Stimulated activated CD8-positive, alpha-beta memory T cell treated with anti-CD3 and anti-CD28 coated beads, Interleukin-4, amount 100 ng/mL, for 24 hours (primary cell): ENCODE results near the gene TTLL8.

Source experiments
- DNase-seq: peaks from one replicate; pipeline ENCODE4 v3.0.0-alpha.2; 2020; ENCODE audit warnings: low read depth

Gene TTLL8

GRCh38 chr22:50040717-50041116 is 17.4 kb downstream of the TTLL8 start:
- no peak for DNase-seq

- no peak for DNase-seq
Observed at GRCh38 chr22:50039669-50040443, 18.2 kb downstream of the TTLL8 start.

- DNase-seq: no peak
Observed at GRCh38 chr22:50035976-50036724, 21.9 kb downstream of the TTLL8 start.

GRCh38 chr22:50035131-50035881 is 22.8 kb downstream of the TTLL8 start:
- DNase-seq: no peak

GRCh38 chr22:50034126-50035081 is 23.7 kb downstream of the TTLL8 start:
- no peak for DNase-seq

- DNase-seq: no peak
Observed at GRCh38 chr22:50032941-50033601, 25.0 kb downstream of the TTLL8 start.

- DNase-seq: no peak
Observed at GRCh38 chr22:50032109-50032871, 25.8 kb downstream of the TTLL8 start.

GRCh38 chr22:50031189-50032091 is 26.7 kb downstream of the TTLL8 start:
- DNase-seq: no peak

GRCh38 chr22:50030297-50031188 is 27.6 kb downstream of the TTLL8 start:
- DNase-seq: peak; percentile 76

GRCh38 chr22:50027639-50028537 is 30.2 kb downstream of the TTLL8 start:
- DNase-seq: peak; percentile 50

GRCh38 chr22:50025993-50026392 is 32.1 kb downstream of the TTLL8 start:
- no peak for DNase-seq

- no peak for DNase-seq
Observed at GRCh38 chr22:50022171-50022819, 35.8 kb downstream of the TTLL8 start.

- DNase-seq: no peak
Observed at GRCh38 chr22:50020606-50021005, 37.5 kb downstream of the TTLL8 start.

GRCh38 chr22:50019316-50019715 is 38.8 kb downstream of the TTLL8 start:
- DNase-seq: no peak

- DNase-seq: no peak
Observed at GRCh38 chr22:50018608-50019285, 39.4 kb downstream of the TTLL8 start.

- no peak for DNase-seq
Observed at GRCh38 chr22:50017701-50018224, 40.3 kb downstream of the TTLL8 start.
